Loucy (cell line): Measurements from ENCODE around the gene POP5.

ENCODE experiments used
- H2AFZ ChIP-seq: fragments of 200-600 bp; sonication (generic); 2 replicates; pipeline ENCODE4 v1.6.0; 2016; ENCODE audit warnings: antibody characterized with exemption, mild to moderate bottlenecking, low read length, moderate library complexity
- H3F3A ChIP-seq: fragments of 200-600 bp; 2 replicates; pipeline ENCODE4 v1.6.0; 2016; ENCODE audit warnings: antibody characterized with exemption, low read depth, mild to moderate bottlenecking
- H3K27me3 ChIP-seq: fragments of 200-600 bp; sonication (generic); 2 replicates; pipeline ENCODE4 v1.6.1; 2014; ENCODE audit warnings: low read length, mild to moderate bottlenecking; ENCODE audit not compliant: insufficient read depth, poor library complexity, severe bottlenecking
- H3K36me3 ChIP-seq: fragments of 200-600 bp; sonication (generic); 2 replicates; pipeline ENCODE4 v1.6.1; 2016; ENCODE audit warnings: low read length; ENCODE audit not compliant: insufficient read depth
- H3K4me1 ChIP-seq: fragments of 200-600 bp; sonication (generic); 2 replicates; pipeline ENCODE4 v1.5.1; 2014; ENCODE audit warnings: low read length, mild to moderate bottlenecking; ENCODE audit not compliant: insufficient read depth, poor library complexity, severe bottlenecking
- H3K4me2 ChIP-seq: fragments of 200-600 bp; sonication (generic); 2 replicates; pipeline ENCODE4 v1.6.0; 2014; ENCODE audit warnings: antibody characterized with exemption, low read length, low read depth, mild to moderate bottlenecking; ENCODE audit not compliant: poor library complexity, severe bottlenecking
- H3K4me3 ChIP-seq: fragments of 200-600 bp; sonication (generic); 2 replicates; pipeline ENCODE4 v1.5.1; 2014; ENCODE audit warnings: low read length, mild to moderate bottlenecking, mixed read lengths; ENCODE audit not compliant: poor library complexity, severe bottlenecking
- H3K79me2 ChIP-seq: fragments of 200-600 bp; sonication (generic); 2 replicates; pipeline ENCODE4 v1.6.1; 2014; ENCODE audit warnings: low read length; ENCODE audit not compliant: insufficient read depth
- H3K9ac ChIP-seq: fragments of 200-600 bp; sonication (generic); 2 replicates; pipeline ENCODE4 v1.6.0; 2014; ENCODE audit warnings: mild to moderate bottlenecking, low read depth, low read length, moderate library complexity; ENCODE audit not compliant: poor library complexity, severe bottlenecking
- H3K9me2 ChIP-seq: fragments of 200-600 bp; sonication (generic); replicated peaks from 2 replicates; pipeline ENCODE4 v1.6.1; 2016; ENCODE audit warnings: low read depth, low read length, mixed read lengths
- H3K9me3 ChIP-seq: fragments of 200-600 bp; sonication (generic); 2 replicates; pipeline ENCODE4 v1.6.1; 2014; ENCODE audit warnings: mild to moderate bottlenecking, antibody characterized with exemption, low read length, low read depth; ENCODE audit not compliant: insufficient read depth
- H4K20me1 ChIP-seq: fragments of 200-600 bp; sonication (generic); 2 replicates; pipeline ENCODE4 v1.6.0; 2014; ENCODE audit warnings: antibody characterized with exemption, low read length, mild to moderate bottlenecking; ENCODE audit not compliant: insufficient read depth, poor library complexity, severe bottlenecking
- CTCF ChIP-seq: fragments of 200-600 bp; sonication (generic); conservative IDR thresholded peaks from 2 replicates; pipeline ENCODE4 v1.5.1; 2014; ENCODE audit warnings: mild to moderate bottlenecking, antibody characterized with exemption, low read length
- EZH2phosphoT487 ChIP-seq: fragments of 200-600 bp; IDR thresholded peaks from 2 replicates; pipeline ENCODE4 v1.6.1; 2018; ENCODE audit warnings: antibody characterized with exemption, mild to moderate bottlenecking, moderate library complexity, borderline replicate concordance

Gene POP5

DNA sequence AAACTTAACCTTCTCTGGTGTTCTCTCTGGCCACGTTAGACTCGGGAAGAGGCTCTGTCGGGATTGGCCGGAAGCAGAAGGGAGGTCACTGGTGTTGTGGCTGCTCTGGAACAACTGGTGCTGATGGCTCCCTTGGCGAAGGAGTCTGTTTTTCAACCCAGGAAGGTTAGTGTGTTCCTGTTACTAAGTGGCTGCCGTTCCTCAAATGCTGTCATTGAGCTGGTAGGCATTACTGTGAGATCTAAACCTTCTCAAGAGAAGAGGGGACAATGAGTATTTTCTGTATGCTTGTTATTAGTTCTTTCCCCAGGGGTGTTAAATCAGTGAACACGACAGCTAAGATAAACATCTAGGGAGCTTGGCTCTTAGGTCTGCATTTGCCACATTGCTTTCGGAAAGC is 18.3 kb downstream of the POP5 start:
- TF ChIP-seq CTCF (no peak), EZH2phosphoT487 (no peak)
- Histone ChIP-seq H3K9ac (no peak overlapping the region), H2AFZ (no peak overlapping the region), H3F3A (no peaks in the 10 kb centered on the region), H3K79me2 (no peaks in the 10 kb centered on the region), H3K9me3 (no peaks in the 10 kb centered on the region), H3K4me3 (no peak overlapping the region), H3K27me3 (no peaks in the 10 kb centered on the region), H3K36me3 (peaks cover 88% of the 10 kb centered on the region), H3K4me2 (no peak overlapping the region), H3K4me1 (no peaks in the 10 kb centered on the region), H3K9me2 (no peaks in the 10 kb centered on the region), H4K20me1 (peaks cover 5% of the 10 kb centered on the region)

GRCh38 chr12:120557589-120557988 is 23.6 kb downstream of the POP5 start:
- Histone ChIP-seq H3K9ac (no peak overlapping the region), H3K36me3 (peaks cover 86% of the 10 kb centered on the region)

DNA sequence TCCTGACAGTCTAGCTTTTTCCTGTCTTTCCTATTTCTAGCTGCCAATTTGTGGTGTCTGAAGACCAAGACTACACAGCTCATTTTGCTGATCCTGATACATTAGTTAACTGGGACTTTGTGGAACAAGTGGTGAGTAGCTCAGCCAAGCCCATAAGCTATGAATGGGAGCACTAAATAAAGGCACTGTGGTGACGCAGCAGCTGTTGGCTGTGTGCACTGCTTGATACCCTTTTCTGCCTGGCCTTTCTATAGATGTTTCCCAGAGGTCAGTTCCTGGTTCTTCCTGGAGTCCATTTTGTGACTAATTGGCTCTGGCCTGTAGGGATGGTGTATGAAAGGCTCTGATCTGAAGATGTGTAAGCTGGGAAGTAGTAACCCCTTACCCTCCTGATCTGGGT is 26.5 kb downstream of the POP5 start:
- Histone ChIP-seq H3K4me3 (no peak overlapping the region), H2AFZ (no peak overlapping the region), H3K36me3 (peaks cover 75% of the 10 kb centered on the region), H3K9ac (no peak overlapping the region), H3K4me2 (no peak overlapping the region), H4K20me1 (peaks cover 12% of the 10 kb centered on the region), H3K9me3 (no peaks in the 10 kb centered on the region), H3K27me3 (no peaks in the 10 kb centered on the region), H3K9me2 (no peaks in the 10 kb centered on the region), H3F3A (no peaks in the 10 kb centered on the region), H3K79me2 (peaks cover 9% of the 10 kb centered on the region; the same call in 1 of the 2 replicates), H3K4me1 (no peaks in the 10 kb centered on the region)
- TF ChIP-seq CTCF: no peak
- TF ChIP-seq EZH2phosphoT487: no peak

More at GRCh38 chr12:120557589-120557988, 23.6 kb downstream of the POP5 start:
- Histone ChIP-seq H3K9me3 (no peaks in the 10 kb centered on the region), H3K4me2 (no peak overlapping the region), H2AFZ (no peak overlapping the region), H3K4me3 (no peak overlapping the region), H3F3A (no peaks in the 10 kb centered on the region), H3K9me2 (no peaks in the 10 kb centered on the region), H4K20me1 (peaks cover 5% of the 10 kb centered on the region), H3K79me2 (no peaks in the 10 kb centered on the region), H3K27me3 (no peaks in the 10 kb centered on the region), H3K4me1 (no peaks in the 10 kb centered on the region)
- TF ChIP-seq EZH2phosphoT487: no peak
- TF ChIP-seq CTCF: no peak
